Vagina (tissue), 2 donors: Measurements from ENCODE around the gene MTMR6.

ENCODE experiments used
- POLR2A ChIP-seq, 2 donors: fragments of 450-650 bp; IDR thresholded peaks; one replicate each; pipeline ENCODE4 v1.6.1; 2017; ENCODE audit warnings: antibody characterized with exemption in 2 of 2, mild to moderate bottlenecking in 2 of 2, moderate library complexity in 2 of 2
- POLR2AphosphoS5 ChIP-seq, 2 donors: sonication (generic); formaldehyde crosslinking; IDR thresholded peaks; one replicate each; pipeline ENCODE4 v1.9.0; 2017; ENCODE audit warnings: antibody characterized with exemption in 2 of 2, mild to moderate bottlenecking in 2 of 2, low read depth in 1 of 2; ENCODE audit not compliant: insufficient read depth in 1 of 2
- TF ChIP-seq, protein P1 (sequence below), 3 experiments: fragments of 450-650 bp in 2 of 3; fragments of 200-600 bp in 1 of 3; sonication (generic) in 1 of 3; IDR thresholded peaks; one replicate each; pipeline ENCODE4 v1.5.1; 2017 to 2019; ENCODE audit warnings: antibody characterized with exemption in 3 of 3, mild to moderate bottlenecking in 2 of 3, moderate library complexity in 2 of 3

DNA sequence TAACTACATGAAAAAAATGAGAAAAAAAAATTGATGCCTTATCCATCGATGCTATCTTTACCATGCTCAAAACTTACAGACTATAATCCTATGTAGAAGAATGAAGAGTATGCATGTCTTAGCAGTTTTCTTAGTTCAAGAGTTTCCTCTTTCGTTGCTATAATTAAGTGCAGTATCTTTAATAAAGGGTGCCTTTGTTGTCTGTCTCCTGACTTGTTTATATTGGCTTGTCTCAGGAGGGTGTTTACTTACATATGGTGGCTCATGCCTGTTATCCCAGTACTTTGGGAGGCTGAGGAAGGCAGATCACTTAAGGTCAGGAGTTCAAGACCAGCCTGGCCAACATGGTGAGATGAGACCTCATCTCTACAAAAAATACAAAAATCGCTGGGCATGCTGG is 44.3 kb downstream of the MTMR6 start:
- TF ChIP-seq, protein P1, sequence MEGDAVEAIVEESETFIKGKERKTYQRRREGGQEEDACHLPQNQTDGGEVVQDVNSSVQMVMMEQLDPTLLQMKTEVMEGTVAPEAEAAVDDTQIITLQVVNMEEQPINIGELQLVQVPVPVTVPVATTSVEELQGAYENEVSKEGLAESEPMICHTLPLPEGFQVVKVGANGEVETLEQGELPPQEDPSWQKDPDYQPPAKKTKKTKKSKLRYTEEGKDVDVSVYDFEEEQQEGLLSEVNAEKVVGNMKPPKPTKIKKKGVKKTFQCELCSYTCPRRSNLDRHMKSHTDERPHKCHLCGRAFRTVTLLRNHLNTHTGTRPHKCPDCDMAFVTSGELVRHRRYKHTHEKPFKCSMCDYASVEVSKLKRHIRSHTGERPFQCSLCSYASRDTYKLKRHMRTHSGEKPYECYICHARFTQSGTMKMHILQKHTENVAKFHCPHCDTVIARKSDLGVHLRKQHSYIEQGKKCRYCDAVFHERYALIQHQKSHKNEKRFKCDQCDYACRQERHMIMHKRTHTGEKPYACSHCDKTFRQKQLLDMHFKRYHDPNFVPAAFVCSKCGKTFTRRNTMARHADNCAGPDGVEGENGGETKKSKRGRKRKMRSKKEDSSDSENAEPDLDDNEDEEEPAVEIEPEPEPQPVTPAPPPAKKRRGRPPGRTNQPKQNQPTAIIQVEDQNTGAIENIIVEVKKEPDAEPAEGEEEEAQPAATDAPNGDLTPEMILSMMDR (IDR thresholded peaks at IDR 0.05): no peak
- TF ChIP-seq POLR2AphosphoS5 (IDR thresholded peaks at IDR 0.05; ENCODE audit: insufficient read depth in 1 of 2, low read depth in 1 of 2): no peak
- TF ChIP-seq POLR2A (IDR thresholded peaks at IDR 0.05): no peak
